GM12873 (cell line): ENCODE data around the gene MUC15.

Experiments used
- TF ChIP-seq, protein P1 (sequence below): IDR thresholded peaks from 2 replicates; pipeline ENCODE4 v1.5.1; 2012; ENCODE audit warnings: low read depth, mild to moderate bottlenecking, moderate library complexity, low read length, control low read depth; ENCODE audit not compliant: insufficient read depth; ENCODE audit errors: missing control alignments

Gene MUC15

DNA sequence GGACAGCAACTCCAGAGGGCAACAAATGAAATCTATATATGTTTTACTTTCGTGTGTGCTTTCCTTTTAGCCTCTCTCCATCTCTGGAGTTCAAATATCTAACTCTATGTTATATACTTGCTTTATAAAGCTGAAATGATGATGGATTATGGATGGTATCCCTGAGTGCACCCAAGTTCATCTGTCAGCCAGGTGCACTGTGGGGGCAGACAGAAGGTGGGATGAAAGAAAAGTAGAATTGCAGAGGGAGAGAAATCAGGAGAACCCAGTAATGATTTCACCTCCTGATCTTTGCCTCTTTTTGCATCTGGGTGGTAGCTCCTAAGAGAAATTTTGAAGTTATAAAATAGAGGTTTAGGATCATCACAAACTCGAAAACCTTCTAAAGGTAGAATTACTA is 2.4 kb downstream of the MUC15 start:
- TF ChIP-seq, protein P1, sequence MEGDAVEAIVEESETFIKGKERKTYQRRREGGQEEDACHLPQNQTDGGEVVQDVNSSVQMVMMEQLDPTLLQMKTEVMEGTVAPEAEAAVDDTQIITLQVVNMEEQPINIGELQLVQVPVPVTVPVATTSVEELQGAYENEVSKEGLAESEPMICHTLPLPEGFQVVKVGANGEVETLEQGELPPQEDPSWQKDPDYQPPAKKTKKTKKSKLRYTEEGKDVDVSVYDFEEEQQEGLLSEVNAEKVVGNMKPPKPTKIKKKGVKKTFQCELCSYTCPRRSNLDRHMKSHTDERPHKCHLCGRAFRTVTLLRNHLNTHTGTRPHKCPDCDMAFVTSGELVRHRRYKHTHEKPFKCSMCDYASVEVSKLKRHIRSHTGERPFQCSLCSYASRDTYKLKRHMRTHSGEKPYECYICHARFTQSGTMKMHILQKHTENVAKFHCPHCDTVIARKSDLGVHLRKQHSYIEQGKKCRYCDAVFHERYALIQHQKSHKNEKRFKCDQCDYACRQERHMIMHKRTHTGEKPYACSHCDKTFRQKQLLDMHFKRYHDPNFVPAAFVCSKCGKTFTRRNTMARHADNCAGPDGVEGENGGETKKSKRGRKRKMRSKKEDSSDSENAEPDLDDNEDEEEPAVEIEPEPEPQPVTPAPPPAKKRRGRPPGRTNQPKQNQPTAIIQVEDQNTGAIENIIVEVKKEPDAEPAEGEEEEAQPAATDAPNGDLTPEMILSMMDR = no peak

DNA sequence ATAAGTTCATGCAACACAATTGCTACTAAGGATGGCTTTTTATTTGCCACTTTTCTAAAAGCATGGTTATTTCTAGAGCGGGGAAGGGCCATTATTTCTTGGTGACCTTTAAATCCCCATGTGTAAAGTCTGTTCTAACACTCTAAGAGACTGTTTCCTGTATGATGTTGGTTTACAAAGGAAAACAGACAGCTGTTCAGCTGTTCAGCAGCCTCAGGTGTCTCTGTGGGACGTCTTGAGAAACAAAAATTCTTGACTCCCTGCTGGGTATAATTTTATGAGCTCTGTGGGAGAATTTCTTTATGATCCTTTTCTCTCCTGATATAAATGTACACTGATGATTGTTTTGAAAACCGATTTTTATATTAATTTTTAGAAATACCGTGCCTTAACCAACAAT is 13.9 kb downstream of the MUC15 start:
- TF ChIP-seq, protein P1 = no peak

DNA sequence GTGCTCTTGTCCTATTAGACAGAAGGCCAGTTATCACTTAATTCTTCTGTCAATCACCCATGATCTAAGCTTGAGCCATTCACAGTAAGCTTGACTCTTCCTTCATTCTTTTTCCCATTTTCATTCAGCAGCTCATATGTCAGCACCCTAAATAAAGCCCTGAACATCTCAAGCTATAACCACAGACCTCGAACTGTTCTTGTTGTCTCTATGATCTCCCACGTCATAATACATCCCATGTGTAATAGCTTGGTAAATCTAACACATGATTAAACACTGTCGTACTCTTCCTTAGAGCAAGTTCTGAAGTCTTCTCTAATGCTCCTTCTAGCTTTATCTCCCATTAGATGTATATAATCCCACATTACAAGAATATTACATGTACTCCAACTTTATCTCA is 14.4 kb downstream of the MUC15 start:
- TF ChIP-seq, protein P1 = no peak

DNA sequence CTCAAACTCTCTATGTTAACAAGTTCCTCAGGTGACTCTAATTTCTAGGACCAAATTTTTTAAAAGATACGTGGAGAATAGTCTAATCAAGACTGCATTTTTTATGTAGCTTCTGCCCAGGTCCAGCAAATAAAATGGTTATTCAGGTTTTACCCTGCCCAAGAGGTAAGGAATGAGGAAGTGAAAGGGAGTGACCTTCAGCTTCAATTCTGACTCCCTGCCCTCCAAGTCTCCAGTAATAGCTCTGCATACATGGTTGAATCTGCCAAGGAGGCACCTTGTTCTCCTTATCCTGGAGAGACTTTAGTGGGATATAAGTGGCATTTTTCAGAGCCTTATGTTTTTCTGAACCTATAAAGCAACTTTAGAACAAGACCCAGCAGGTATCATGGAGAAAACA is 15.5 kb downstream of the MUC15 start:
- TF ChIP-seq, protein P1 = no peak

DNA sequence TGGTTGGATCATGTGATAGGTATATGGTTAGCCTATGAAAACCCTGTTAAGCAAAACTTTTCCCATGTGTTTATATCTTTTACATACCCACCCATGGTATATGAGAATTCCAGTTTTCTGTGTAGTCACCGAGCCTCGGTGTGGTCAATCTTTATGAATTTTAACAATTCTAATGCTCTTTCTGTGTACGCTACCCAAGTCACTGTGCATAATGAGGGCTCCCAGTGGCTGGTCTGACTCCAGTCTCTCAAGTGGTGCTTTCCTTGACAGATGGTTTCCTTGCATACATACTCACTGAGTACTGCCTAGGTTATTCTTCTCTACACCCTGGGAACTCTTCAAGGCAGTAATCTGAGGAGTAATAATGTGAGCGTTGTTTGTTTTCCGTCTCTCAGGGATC is 17.6 kb downstream of the MUC15 start:
- TF ChIP-seq, protein P1 = no peak

DNA sequence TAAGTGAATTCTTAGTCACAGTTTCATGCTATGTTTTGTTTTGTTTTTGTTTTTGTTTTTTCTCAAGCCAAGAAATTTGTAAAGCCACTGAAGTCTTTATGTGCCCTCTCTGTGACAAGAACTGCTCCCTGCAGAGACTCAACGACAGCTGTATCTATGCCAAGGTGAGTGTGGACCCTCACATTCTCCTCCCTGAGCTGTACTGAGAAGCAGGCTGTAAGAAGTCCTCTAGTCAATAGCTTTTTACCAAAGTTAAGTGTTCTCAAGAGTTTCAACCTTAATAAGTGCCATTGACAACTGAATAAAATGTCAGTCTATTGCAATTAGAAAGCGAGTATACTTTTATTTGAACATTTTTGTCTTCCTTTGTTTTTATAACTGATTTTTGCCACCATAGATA is 18.9 kb downstream of the MUC15 start:
- TF ChIP-seq, protein P1 = no peak

DNA sequence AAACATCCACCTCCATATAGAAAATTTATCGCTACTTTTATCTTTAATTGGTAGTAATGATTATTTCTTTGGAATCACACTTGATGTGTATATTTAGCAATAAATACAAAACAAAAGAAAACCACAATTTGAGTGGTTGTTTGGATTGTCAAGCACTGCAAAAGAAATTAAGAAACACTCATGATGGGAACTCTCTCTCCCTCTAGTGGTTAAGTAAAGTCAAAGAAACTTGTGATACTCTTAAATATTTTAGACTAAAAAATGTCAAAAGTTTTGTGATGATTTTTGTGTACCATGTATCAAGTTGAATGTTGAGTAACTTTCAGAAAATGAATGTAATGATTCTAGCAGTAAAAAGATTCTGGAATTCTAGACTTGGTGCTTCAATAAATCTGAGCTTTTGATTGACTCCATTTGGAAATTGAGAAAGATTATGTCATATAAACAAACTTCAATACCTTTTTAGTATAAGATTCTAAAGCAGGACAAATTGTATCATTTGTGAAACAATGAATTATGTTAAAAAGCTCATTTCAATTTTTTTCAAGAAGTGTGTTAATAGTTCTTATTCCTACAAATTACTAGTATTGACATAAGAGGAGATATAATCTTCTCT is 20.8 kb downstream of the MUC15 start:
- TF ChIP-seq, protein P1 = peak; percentile 28
